Gastroesophageal sphincter (tissue), 3 donors: ENCODE measurements around the gene CTNND2.

Experiments
- CTCF ChIP-seq, 4 experiments: fragments of 200-600 bp in 2 of 4; fragments of 450-650 bp in 2 of 4; sonication (generic) in 1 of 4; IDR thresholded peaks; one replicate each; pipeline ENCODE4 v1.5.1; 2017 to 2019; ENCODE audit warnings: antibody characterized with exemption in 4 of 4, mild to moderate bottlenecking in 2 of 4, moderate library complexity in 2 of 4
- POLR2A ChIP-seq, 2 donors: fragments of 450-650 bp; IDR thresholded peaks; one replicate each; pipeline ENCODE4 v1.6.1; 2017; ENCODE audit warnings: antibody characterized with exemption in 2 of 2, mild to moderate bottlenecking in 2 of 2, moderate library complexity in 1 of 2
- POLR2AphosphoS5 ChIP-seq: sonication (generic); formaldehyde crosslinking; IDR thresholded peaks from one replicate; pipeline ENCODE4 v1.6.1; 2017; ENCODE audit warnings: antibody characterized with exemption

GRCh38 chr5:11390291-11390767 lies 513.9 kb downstream of the CTNND2 start:
- TF ChIP-seq CTCF (IDR thresholded peaks at IDR 0.05) = no peak
- no peak for TF ChIP-seq POLR2A (IDR thresholded peaks at IDR 0.05)
- no peak for TF ChIP-seq POLR2AphosphoS5
